Colonic mucosa (tissue), 4 donors: ENCODE results near the gene F10. TPM values are rescaled to one million over a fixed set of nuclear protein-coding genes. Genes with fewer than 3 reads are reported as not detected.
"Not testable (repeated sequence)": the region's sequence is repeated elsewhere in the genome, so short reads cannot be mapped to it uniquely, and the experiment has no call there.

ENCODE experiments used
- DNase-seq: peaks from one replicate; pipeline ENCODE4 v3.0.0-alpha.2; 2020
- H3K27ac ChIP-seq: fragments of 200-600 bp; one replicate; pipeline ENCODE4 v1.8.0; 2021
- H3K27me3 ChIP-seq: fragments of 200-600 bp; one replicate; pipeline ENCODE4 v1.8.0; 2021
- H3K36me3 ChIP-seq: fragments of 200-600 bp; one replicate; pipeline ENCODE4 v1.8.0; 2021
- H3K4me1 ChIP-seq: fragments of 200-600 bp; one replicate; pipeline ENCODE4 v1.8.0; 2021; ENCODE audit warnings: mild to moderate bottlenecking
- H3K4me3 ChIP-seq: fragments of 200-600 bp; one replicate; pipeline ENCODE4 v1.8.0; 2021
- H3K9ac ChIP-seq, 2 donors: one replicate each; pipeline ENCODE4 v1.7.0; 2013; ENCODE audit warnings: control low read depth in 2 of 2, low read depth in 2 of 2, low read length in 2 of 2
- H3K9me3 ChIP-seq: fragments of 200-600 bp; one replicate; pipeline ENCODE4 v1.8.0; 2021
- CTCF ChIP-seq: fragments of 200-600 bp; IDR thresholded peaks from one replicate; pipeline ENCODE4 v1.8.0; 2022; ENCODE audit warnings: antibody characterized with exemption, mild to moderate bottlenecking
- intact Hi-C: fragments of 100-400 bp; cut with DNase I; formaldehyde crosslinking; loops from one replicate; pipeline ENCODE4 v1.14.1; 2022
- total RNA-seq, 2 donors: library from RNA; stranded (reverse); fragmentation: NEBNext Ultra II Directional in 1 of 2; extraction: Animal tissue kit (Norgen Biotek cat#: 25700) in 1 of 2; gene quantifications; one replicate each; pipeline ENCODE4 v1.2.1, GENCODE V29; 2021
- donor health status: healthy.
- donor health status: DM: no; HTN: no; CAD: no.
- donor health status: DM: no; HTN: no; CAD: no.

F10 gene
- total RNA-seq, 2 donors from 2014 or later: 1.5 to 4.1 TPM

- H3K36me3 ChIP-seq: no peaks in the 10 kb centered on the region
- no peak within 1 kb of the TSS for H3K4me3 ChIP-seq
- no peak within 1 kb of the TSS for H3K27ac ChIP-seq
- H3K9ac ChIP-seq: no peak within 1 kb of the TSS
- no peaks in the 10 kb centered on the region for H3K9me3 ChIP-seq
- H3K4me1 ChIP-seq: no peaks in the 10 kb centered on the region
- intact Hi-C loops: no loop called here
- peak; percentile 41 for DNase-seq
- no peak for TF ChIP-seq CTCF
- peaks cover 10% of the 10 kb centered on the region for H3K27me3 ChIP-seq
These were observed 17.3 kb upstream of the F10 start, which contains the start of gene F7 for GRCh38 chr13:113105032-113105920. TSS of gene F7 (plus strand) at chr13:113105791. CDS start at chr13:113105842, 51 bp downstream.

- Histone ChIP-seq H3K9ac (no peak overlapping the region), H3K27ac (no peak overlapping the region), H3K4me1 (no peaks in the 10 kb centered on the region), H3K9me3 (no peaks in the 10 kb centered on the region), H3K4me3 (no peak overlapping the region), H3K36me3 (no peaks in the 10 kb centered on the region), H3K27me3 (peaks cover 17% of the 10 kb centered on the region)
- no peak for TF ChIP-seq CTCF
- intact Hi-C loops: no loop called here
- no peak for DNase-seq
These were observed 16.6 kb upstream of the F10 start for GRCh38 chr13:113105921-113106452.

GRCh38 chr13:113106711-113107351 lies 15.8 kb upstream of the F10 start:
- intact Hi-C loops: no loop called here
- Histone ChIP-seq H3K9me3 (no peaks in the 10 kb centered on the region), H3K4me3 (no peak overlapping the region), H3K36me3 (no peaks in the 10 kb centered on the region), H3K27ac (no peak overlapping the region), H3K9ac (no peak overlapping the region), H3K4me1 (no peaks in the 10 kb centered on the region), H3K27me3 (peaks cover 18% of the 10 kb centered on the region)
- no peak for DNase-seq
- no peak for TF ChIP-seq CTCF

GRCh38 chr13:113108521-113108920 lies 14.1 kb upstream of the F10 start:
- peaks cover 18% of the 10 kb centered on the region for H3K27me3 ChIP-seq
- H3K4me3 ChIP-seq, H3K4me1 ChIP-seq, H3K36me3 ChIP-seq, H3K9ac ChIP-seq, H3K27ac ChIP-seq, intact Hi-C loops, DNase-seq, H3K9me3 ChIP-seq: not testable (repeated sequence)

- Histone ChIP-seq H3K27ac (no peak overlapping the region), H3K4me1 (no peaks in the 10 kb centered on the region), H3K4me3 (no peak overlapping the region), H3K36me3 (no peaks in the 10 kb centered on the region), H3K27me3 (peaks cover 18% of the 10 kb centered on the region), H3K9me3 (no peaks in the 10 kb centered on the region), H3K9ac (no peak overlapping the region)
- no peak for DNase-seq
- intact Hi-C loops: no loop called here
- no peak for TF ChIP-seq CTCF
These were observed 13.2 kb upstream of the F10 start for GRCh38 chr13:113109151-113110047.
